CD4-positive, alpha-beta memory T cell (primary cell): ENCODE results near the gene ATP10A. TPM values are rescaled to one million over a fixed set of nuclear protein-coding genes. Genes with fewer than 3 reads are reported as not detected.
A peak's percentile ranks its signal among the peaks of the same experiment; 100 is the strongest.

Experiments used
- CTCF ChIA-PET: fragments of 350-600 bp; sonication (Branson Sonifier 250); formaldehyde crosslinking; loops from one replicate; lab custom pipeline; 2021; ENCODE audit warnings: inconsistent platforms; ENCODE audit not compliant: partially characterized antibody; lab: Charles Lee
- POLR2A ChIA-PET: fragments of 350-600 bp; sonication (Branson Sonifier 250); formaldehyde crosslinking; loops from one replicate; lab custom pipeline; 2021; ENCODE audit not compliant: partially characterized antibody; lab: Charles Lee
- DNase-seq, 5 donors: peaks; one replicate each; pipeline versions ENCODE4 v3.0.0 to v3.0.0-alpha.2; 2020 to 2022; ENCODE audit warnings: mixed read lengths in 1 of 5
- H3K27ac ChIP-seq: one replicate; pipeline ENCODE4 v1.7.0; 2013; ENCODE audit warnings: low read depth, low read length
- H3K27me3 ChIP-seq: 2 replicates; pipeline ENCODE4 v1.7.0; 2013; ENCODE audit warnings: mild to moderate bottlenecking, low read length, moderate library complexity; ENCODE audit not compliant: insufficient read depth
- H3K36me3 ChIP-seq: 2 replicates; pipeline ENCODE4 v1.7.0; 2013; ENCODE audit warnings: mild to moderate bottlenecking, low read length, moderate library complexity; ENCODE audit not compliant: insufficient read depth
- H3K4me1 ChIP-seq: 2 replicates; pipeline ENCODE4 v1.7.0; 2013; ENCODE audit warnings: mild to moderate bottlenecking, low read length, moderate library complexity; ENCODE audit not compliant: insufficient read depth
- H3K4me3 ChIP-seq, 2 donors: one replicate each; pipeline ENCODE4 v1.7.0; 2013; ENCODE audit warnings: low read length in 2 of 2, mild to moderate bottlenecking in 1 of 2
- H3K9me3 ChIP-seq, 2 donors: one replicate each; pipeline ENCODE4 v1.7.0; 2013; ENCODE audit warnings: low read length in 2 of 2, control low read depth in 1 of 2; ENCODE audit not compliant: control insufficient read depth in 1 of 2
- H3K27ac Mint-ChIP-seq, 7 donors: one replicate each; pipeline ENCODE4 v1.8.0; 2020 to 2021; ENCODE audit warnings: mixed read lengths in 7 of 7, mild to moderate bottlenecking in 6 of 7, inconsistent platforms in 3 of 7, moderate library complexity in 3 of 7
- H3K27me3 Mint-ChIP-seq, 2 donors: one replicate each; pipeline ENCODE4 v1.8.0; 2020 to 2021; ENCODE audit warnings: mixed read lengths in 2 of 2
- H3K36me3 Mint-ChIP-seq, 2 donors: one replicate each; pipeline ENCODE4 v1.8.0; 2020 to 2021; ENCODE audit warnings: mixed read lengths in 2 of 2, inconsistent platforms in 1 of 2, mild to moderate bottlenecking in 1 of 2
- H3K4me1 Mint-ChIP-seq, 4 donors: one replicate each; pipeline ENCODE4 v1.8.0; 2020 to 2021; ENCODE audit warnings: mixed read lengths in 4 of 4, mild to moderate bottlenecking in 1 of 4
- H3K4me3 Mint-ChIP-seq, 8 donors: one replicate each; pipeline ENCODE4 v1.8.0; 2020 to 2021; ENCODE audit warnings: mixed read lengths in 8 of 8, mild to moderate bottlenecking in 7 of 8, moderate library complexity in 6 of 8, inconsistent platforms in 3 of 8
- H3K9me3 Mint-ChIP-seq, 8 donors: one replicate each; pipeline ENCODE4 v1.8.0; 2020 to 2021; ENCODE audit warnings: mixed read lengths in 8 of 8, mild to moderate bottlenecking in 5 of 8, inconsistent platforms in 3 of 8, moderate library complexity in 1 of 8
- intact Hi-C: fragments of 100-400 bp; cut with micrococcal nuclease; formaldehyde crosslinking; loops from one replicate; pipeline ENCODE4 v1.15.1; 2023
- polyA plus RNA-seq, 2 donors: library from polyadenylated mRNA; unstranded; fragments of 300-500 nt; fragmentation: Illumina TruSeq; gene quantifications; one replicate each; pipeline ENCODE4 v1.2.3, GENCODE V29; 2021
- total RNA-seq, 2 experiments: library from RNA; stranded (reverse); gene quantifications; one replicate each; pipeline ENCODE4 v1.2.3, GENCODE V29; 2021

Gene ATP10A
- total and polyA plus RNA-seq, 4 experiments from 2014 or later = 2.7 to 51.1 (median 29.7) TPM

DNA sequence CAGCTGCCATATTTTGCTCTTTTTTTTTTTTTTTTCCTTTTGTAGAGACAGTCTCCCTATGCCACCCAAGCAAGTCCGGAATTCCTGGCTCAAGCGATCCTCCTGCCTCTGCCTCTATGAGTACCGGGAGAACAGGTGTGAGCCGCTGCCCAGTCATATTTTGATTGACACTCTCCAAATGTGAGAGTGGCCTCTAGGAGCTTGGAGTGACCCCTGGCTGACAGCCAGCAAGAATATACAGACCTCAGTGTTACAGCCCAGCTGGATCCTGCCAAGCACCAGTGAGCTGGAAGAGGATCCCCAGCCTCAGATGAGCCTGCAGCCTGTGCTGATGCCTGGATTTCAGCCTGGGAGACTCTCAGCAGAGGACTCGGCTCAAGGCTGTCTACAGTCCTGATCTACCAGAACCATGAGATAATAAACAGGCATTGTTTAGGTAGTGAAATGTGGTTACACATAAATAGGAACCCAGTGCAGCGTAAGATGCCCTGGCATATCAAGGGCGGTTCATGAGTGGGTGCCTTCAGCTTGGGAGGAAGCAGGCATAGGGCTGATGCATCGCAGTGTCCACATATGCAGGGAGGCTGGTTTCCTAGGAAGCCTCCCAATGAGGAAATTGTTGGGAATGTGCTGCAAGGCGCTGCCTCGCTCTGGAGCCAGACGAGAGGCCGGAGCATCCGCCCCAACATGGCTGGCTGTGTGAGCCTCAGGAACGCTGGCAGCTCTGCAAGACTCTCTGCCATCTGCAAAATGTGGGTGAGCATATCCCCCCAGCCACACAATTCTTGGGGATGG lies 38.9 kb upstream of the ATP10A start:
- CTCF ChIA-PET = interaction anchor here (1.0 kb wide), 1 partner anchor 32 kb away, joined by 3 read pairs; no protein-coding TSS in a partner anchor

GRCh38 chr15:25900901-25901300 lies 37.8 kb upstream of the ATP10A start:
- ChIA-PET CTCF (interaction anchor here (0.7 kb wide), 1 partner anchor 261 kb away, joined by 3 read pairs; no protein-coding TSS in a partner anchor), POLR2A (no interaction called here)
- Mint-ChIP-seq H3K27me3 (no peaks in the 10 kb centered on the region), H3K27ac (peak overlapping the region in 1 of 7 donors; percentile 58), H3K9me3 (peaks cover 0 to 2% (median 0%) of the 10 kb centered on the region in 8 donors), H3K4me3 (no peak overlapping the region), H3K4me1 (peaks cover 0 to 5% (median 4%) of the 10 kb centered on the region in 4 donors), H3K36me3 (no peaks in the 10 kb centered on the region)
- DNase-seq = no peak
- intact Hi-C loops = no loop called here
- no peak overlapping the region for H3K27ac ChIP-seq
- no peaks in the 10 kb centered on the region for H3K36me3 ChIP-seq
- no peak overlapping the region for H3K4me3 ChIP-seq
- H3K27me3 ChIP-seq = no peaks in the 10 kb centered on the region
- H3K9me3 ChIP-seq = no peaks in the 10 kb centered on the region
- no peaks in the 10 kb centered on the region for H3K4me1 ChIP-seq

More for the DNA sequence above, 38.9 kb upstream of the ATP10A start:
- Histone ChIP-seq H3K27me3 (no peaks in the 10 kb centered on the region), H3K4me1 (no peaks in the 10 kb centered on the region), H3K4me3 (no peak overlapping the region), H3K9me3 (no peaks in the 10 kb centered on the region), H3K36me3 (no peaks in the 10 kb centered on the region), H3K27ac (no peak overlapping the region)
- no peak overlapping the region for H3K27ac Mint-ChIP-seq
- peaks cover 0 to 2% (median 0%) of the 10 kb centered on the region in 8 donors for H3K9me3 Mint-ChIP-seq
- H3K4me3 Mint-ChIP-seq = no peak overlapping the region
- H3K4me1 Mint-ChIP-seq = peaks cover 0 to 5% (median 4%) of the 10 kb centered on the region in 4 donors
- DNase-seq = no peak
- H3K27me3 Mint-ChIP-seq = no peaks in the 10 kb centered on the region
- intact Hi-C loops = loop anchor here (2.0 kb wide), 1 partner anchor 19 kb away; no protein-coding TSS in a partner anchor
- POLR2A ChIA-PET = no interaction called here
- no peaks in the 10 kb centered on the region for H3K36me3 Mint-ChIP-seq

DNA sequence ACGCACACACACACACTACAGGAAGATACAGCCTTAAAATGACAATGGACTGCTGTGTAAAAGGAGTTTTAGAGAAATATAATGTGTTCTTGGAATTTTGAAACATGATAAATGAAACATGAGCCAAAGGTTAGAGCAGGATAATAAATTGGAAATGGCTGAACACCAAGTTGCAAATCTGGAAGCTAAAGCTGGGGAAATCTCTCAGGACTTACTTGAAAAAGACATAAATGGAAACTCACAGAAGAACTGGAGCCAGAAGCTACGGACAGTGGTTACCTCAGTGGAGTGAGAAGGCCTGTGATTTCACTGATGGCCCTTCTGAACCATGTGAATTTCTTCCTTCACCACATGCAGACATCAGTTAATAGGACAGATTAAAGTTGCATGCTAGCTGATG lies 37.3 kb upstream of the ATP10A start:
- peaks cover 0 to 2% (median 0%) of the 10 kb centered on the region in 8 donors for H3K9me3 Mint-ChIP-seq
- intact Hi-C loops = no loop called here
- Histone ChIP-seq H3K27ac (no peak overlapping the region), H3K36me3 (no peaks in the 10 kb centered on the region), H3K4me1 (no peaks in the 10 kb centered on the region), H3K9me3 (no peaks in the 10 kb centered on the region), H3K27me3 (no peaks in the 10 kb centered on the region), H3K4me3 (no peak overlapping the region)
- H3K36me3 Mint-ChIP-seq = no peaks in the 10 kb centered on the region
- CTCF ChIA-PET = interaction anchor here (0.7 to 1.3 kb wide), 2 partner anchors 33 to 262 kb away, joined by 3 to 4 read pairs; no protein-coding TSS in a partner anchor
- no peaks in the 10 kb centered on the region for H3K27me3 Mint-ChIP-seq
- POLR2A ChIA-PET = no interaction called here
- no peak overlapping the region for H3K4me3 Mint-ChIP-seq
- H3K4me1 Mint-ChIP-seq = peaks cover 0 to 5% (median 4%) of the 10 kb centered on the region in 4 donors
- H3K27ac Mint-ChIP-seq = peak overlapping the region in 1 of 7 donors; percentile 19
- DNase-seq = no peak

GRCh38 chr15:25899870-25900269 lies 36.7 kb upstream of the ATP10A start:
- Histone ChIP-seq H3K9me3 (no peaks in the 10 kb centered on the region), H3K4me3 (no peak overlapping the region), H3K27ac (no peak overlapping the region), H3K27me3 (no peaks in the 10 kb centered on the region), H3K4me1 (no peaks in the 10 kb centered on the region), H3K36me3 (no peaks in the 10 kb centered on the region)
- H3K27me3 Mint-ChIP-seq = no peaks in the 10 kb centered on the region
- H3K36me3 Mint-ChIP-seq = no peaks in the 10 kb centered on the region
- POLR2A ChIA-PET = no interaction called here
- H3K4me1 Mint-ChIP-seq = peaks cover 0 to 5% (median 4%) of the 10 kb centered on the region in 4 donors
- CTCF ChIA-PET = interaction anchor here (1.3 kb wide), 1 partner anchor 34 kb away, joined by 4 read pairs; no protein-coding TSS in a partner anchor
- H3K9me3 Mint-ChIP-seq = peaks cover 0 to 2% (median 0%) of the 10 kb centered on the region in 8 donors
- no peak overlapping the region for H3K4me3 Mint-ChIP-seq
- no peak for DNase-seq
- intact Hi-C loops = no loop called here
- no peak overlapping the region for H3K27ac Mint-ChIP-seq

- H3K36me3 Mint-ChIP-seq = no peaks in the 10 kb centered on the region
- H3K9me3 ChIP-seq = no peaks in the 10 kb centered on the region
- no peaks in the 10 kb centered on the region for H3K27me3 Mint-ChIP-seq
- H3K27ac ChIP-seq = no peak overlapping the region
- DNase-seq = no peak
- H3K4me3 ChIP-seq = no peak overlapping the region
- H3K4me3 Mint-ChIP-seq = no peak overlapping the region
- intact Hi-C loops = no loop called here
- H3K4me1 ChIP-seq = no peaks in the 10 kb centered on the region
- H3K27ac Mint-ChIP-seq = no peak overlapping the region
- H3K4me1 Mint-ChIP-seq = no peaks in the 10 kb centered on the region
- H3K9me3 Mint-ChIP-seq = peaks cover 0 to 4% (median under 1%) of the 10 kb centered on the region in 8 donors
- no peaks in the 10 kb centered on the region for H3K27me3 ChIP-seq
- POLR2A ChIA-PET = no interaction called here
- CTCF ChIA-PET = no interaction called here
- no peaks in the 10 kb centered on the region for H3K36me3 ChIP-seq
Observed at GRCh38 chr15:25897658-25898057, 34.5 kb upstream of the ATP10A start.

DNA sequence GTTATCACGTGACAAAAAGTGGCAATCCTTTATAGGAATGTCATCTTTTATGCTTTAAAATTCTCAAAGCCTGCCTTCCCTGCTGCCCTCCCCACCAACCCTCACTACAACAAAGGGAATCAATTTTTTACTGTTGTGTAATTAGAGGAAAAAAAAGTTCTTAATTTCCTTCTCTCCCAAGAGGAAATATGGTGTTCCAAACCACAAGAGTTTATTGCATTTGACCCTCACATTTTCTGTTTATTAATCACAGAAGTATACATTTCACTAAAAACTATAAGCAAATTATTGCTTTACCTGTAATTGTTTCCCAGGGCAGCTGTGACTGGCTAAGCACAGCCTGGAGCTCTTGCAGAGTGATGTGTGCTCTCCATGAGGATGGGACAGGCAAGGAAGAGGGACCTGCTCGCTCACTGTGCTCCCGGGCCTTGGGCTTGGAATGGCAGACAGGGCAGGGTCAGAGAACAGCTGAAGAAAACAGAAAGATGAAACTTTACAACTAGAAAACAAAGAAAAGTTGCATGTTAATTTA lies 31.3 kb upstream of the ATP10A start:
- Mint-ChIP-seq H3K9me3 (peaks cover 0 to 4% (median under 1%) of the 10 kb centered on the region in 8 donors), H3K36me3 (no peaks in the 10 kb centered on the region), H3K4me1 (no peaks in the 10 kb centered on the region), H3K27me3 (peaks cover 0 to 6% of the 10 kb centered on the region in 2 donors), H3K27ac (no peak overlapping the region), H3K4me3 (no peak overlapping the region)
- intact Hi-C loops = no loop called here
- Histone ChIP-seq H3K36me3 (no peaks in the 10 kb centered on the region), H3K4me1 (no peaks in the 10 kb centered on the region), H3K4me3 (no peak overlapping the region), H3K9me3 (no peaks in the 10 kb centered on the region), H3K27ac (no peak overlapping the region), H3K27me3 (no peaks in the 10 kb centered on the region)
- ChIA-PET POLR2A (no interaction called here), CTCF (no interaction called here)
- DNase-seq = no peak

DNA sequence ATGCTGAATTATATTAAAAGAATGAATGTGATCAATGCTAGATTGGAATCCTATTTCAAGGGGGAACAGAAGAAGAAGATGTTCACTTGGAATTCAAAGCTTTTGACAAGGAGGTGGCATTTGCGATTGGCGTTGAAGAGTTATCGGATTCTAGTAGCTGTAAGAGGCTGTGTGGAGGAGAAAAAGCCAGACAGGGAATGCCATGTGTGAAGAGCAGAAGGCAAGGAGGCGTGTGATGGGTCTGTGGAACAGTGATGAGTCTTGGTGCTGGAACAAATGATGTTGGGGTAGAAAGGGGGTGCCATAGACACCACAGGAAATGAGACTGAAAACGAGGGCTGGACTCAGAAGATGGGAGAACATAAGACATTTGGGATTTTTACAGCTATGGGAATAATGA lies 30.5 kb upstream of the ATP10A start:
- ChIA-PET CTCF (no interaction called here), POLR2A (no interaction called here)

More for the DNA sequence above, 30.5 kb upstream of the ATP10A start:
- Mint-ChIP-seq H3K27me3 (peaks cover 0 to 6% of the 10 kb centered on the region in 2 donors), H3K9me3 (peaks cover 0 to 4% (median under 1%) of the 10 kb centered on the region in 8 donors), H3K4me3 (no peak overlapping the region), H3K36me3 (no peaks in the 10 kb centered on the region), H3K27ac (no peak overlapping the region), H3K4me1 (no peaks in the 10 kb centered on the region)
- Histone ChIP-seq H3K9me3 (no peaks in the 10 kb centered on the region), H3K27me3 (no peaks in the 10 kb centered on the region), H3K4me3 (no peak overlapping the region), H3K27ac (no peak overlapping the region), H3K4me1 (no peaks in the 10 kb centered on the region), H3K36me3 (no peaks in the 10 kb centered on the region)
- no peak for DNase-seq
- intact Hi-C loops = no loop called here
